ENCODE results near the gene PRODH2. TPM values are rescaled to one million over a fixed set of nuclear protein-coding genes. Genes with fewer than 3 reads are reported as not detected.

Gene PRODH2
- polyA plus RNA-seq, 1 of the 3 experiments (the other 2 are of a cell fraction): not detected

DNA sequence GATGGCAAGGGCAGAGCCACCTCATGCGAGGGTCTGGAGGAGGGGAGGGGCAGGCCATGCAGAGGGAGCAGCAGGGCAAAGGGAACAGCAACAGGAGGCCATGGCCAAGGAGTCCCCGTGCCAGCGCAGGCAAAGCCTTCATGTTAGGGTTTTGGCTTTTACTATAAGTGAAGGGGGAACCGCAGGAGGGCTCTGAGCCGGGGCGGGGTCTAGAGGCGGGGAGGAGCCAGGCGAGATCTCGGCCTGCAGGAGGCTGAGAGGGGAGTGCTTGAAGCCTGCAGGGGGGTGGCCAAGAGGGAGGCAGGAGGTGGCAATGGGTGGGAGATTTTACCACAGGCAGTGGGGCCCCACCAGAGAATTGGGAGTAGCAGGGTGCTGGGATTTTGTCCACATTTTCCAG lies 31.0 kb downstream of the PRODH2 start:
- no peaks in the 10 kb centered on the region for H3F3A ChIP-seq (replicated peaks; ENCODE audit: insufficient read depth)
- H3K27ac ChIP-seq (ENCODE audit: low read depth in 2 of 2, low read length in 1 of 2): no peak overlapping the region
- POLR2A ChIA-PET: no interaction called here
- CTCF ChIA-PET: no interaction called here
- H3K9me2 ChIP-seq: no peaks in the 10 kb centered on the region
- no peak overlapping the region for H2AFZ ChIP-seq (ENCODE audit: low read depth)
- H3K4me3 ChIP-seq (ENCODE audit: low read depth in 2 of 2, low read length in 1 of 2): no peak overlapping the region
- H3K4me2 ChIP-seq: no peak overlapping the region
- no peaks in the 10 kb centered on the region for H4K20me1 ChIP-seq (ENCODE audit: insufficient read depth)
- H3K9me3 ChIP-seq: no peaks in the 10 kb centered on the region
- peaks cover 0 to 8% of the 10 kb centered on the region in 2 experiments for H3K36me3 ChIP-seq (replicated peaks in 1 of 2; ENCODE audit: control insufficient read depth in 1 of 2, insufficient read depth in 2 of 2, low read length in 1 of 2)
- no peak overlapping the region for H3K9ac ChIP-seq
- TF ChIP-seq MXI1 (IDR thresholded peaks at IDR 0.05; ENCODE audit: low read depth, low read length) (no peak), EZH2phosphoT487 (IDR thresholded peaks at IDR 0.05; ENCODE audit: borderline replicate concordance, low read depth) (no peak), NRF1 (IDR thresholded peaks at IDR 0.05; ENCODE audit: low read depth, low read length) (no peak), ELF1 (IDR thresholded peaks at IDR 0.05) (no peak), MEF2A (IDR thresholded peaks at IDR 0.05; ENCODE audit: borderline replicate concordance, low read depth) (no peak), TEAD4 (IDR thresholded peaks at IDR 0.05; ENCODE audit: borderline replicate concordance, insufficient read depth) (no peak), MAX (IDR thresholded peaks at IDR 0.05; ENCODE audit: low read depth) (no peak), REST (IDR thresholded peaks at IDR 0.05; ENCODE audit: low read depth, low read length) (no peak), POLR2AphosphoS5 (IDR thresholded peaks at IDR 0.05; ENCODE audit: low read depth, low read length) (no peak), RFX5 (IDR thresholded peaks at IDR 0.05; ENCODE audit: low read length) (no peak), RXRA (IDR thresholded peaks at IDR 0.05; ENCODE audit: borderline replicate concordance, low read depth) (no peak), EP300 (IDR thresholded peaks at IDR 0.05; ENCODE audit: borderline replicate concordance in 1 of 2, low read depth in 1 of 2, low read length in 1 of 2) (no peak), NFIC (IDR thresholded peaks at IDR 0.05; ENCODE audit: borderline replicate concordance) (no peak)
- no peak for DNase-seq
- H3K4me1 ChIP-seq (ENCODE audit: control insufficient read depth in 1 of 2, insufficient read depth in 2 of 2, low read depth in 1 of 2, low read length in 1 of 2): peaks cover 0 to 2% of the 10 kb centered on the region in 2 experiments; a peak in 2 of 4 replicates
- 92% methylated on average over 9 of the region's 9 CpGs for WGBS (ENCODE audit: low lambda C conversion rate)
- H3K79me2 ChIP-seq (ENCODE audit: insufficient read depth): peaks cover 6% of the 10 kb centered on the region; the same call in 1 of the 2 replicates
- H3K27me3 ChIP-seq (ENCODE audit: insufficient read depth): no peaks in the 10 kb centered on the region

- no peak for TF ChIP-seq TAF1 (IDR thresholded peaks at IDR 0.05; ENCODE audit: borderline replicate concordance, low read depth, low read length)
- no peak for TF ChIP-seq CHD2 (IDR thresholded peaks at IDR 0.05; ENCODE audit: low read length, partially characterized antibody)
- TF ChIP-seq TEAD4 (IDR thresholded peaks at IDR 0.05; ENCODE audit: borderline replicate concordance, insufficient read depth): no peak
- TF ChIP-seq NRF1 (IDR thresholded peaks at IDR 0.05; ENCODE audit: low read depth, low read length): no peak
- no peak for TF ChIP-seq RXRA (IDR thresholded peaks at IDR 0.05; ENCODE audit: borderline replicate concordance, low read depth)
- no peak for TF ChIP-seq JUND (IDR thresholded peaks at IDR 0.05)
- TF ChIP-seq, protein P1, sequence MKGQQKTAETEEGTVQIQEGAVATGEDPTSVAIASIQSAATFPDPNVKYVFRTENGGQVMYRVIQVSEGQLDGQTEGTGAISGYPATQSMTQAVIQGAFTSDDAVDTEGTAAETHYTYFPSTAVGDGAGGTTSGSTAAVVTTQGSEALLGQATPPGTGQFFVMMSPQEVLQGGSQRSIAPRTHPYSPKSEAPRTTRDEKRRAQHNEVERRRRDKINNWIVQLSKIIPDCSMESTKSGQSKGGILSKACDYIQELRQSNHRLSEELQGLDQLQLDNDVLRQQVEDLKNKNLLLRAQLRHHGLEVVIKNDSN (IDR thresholded peaks at IDR 0.05; ENCODE audit: borderline replicate concordance, low read depth): no peak
- no peak for TF ChIP-seq RAD21 (IDR thresholded peaks at IDR 0.05; ENCODE audit: low read length)
- no peak for TF ChIP-seq MEF2A (IDR thresholded peaks at IDR 0.05; ENCODE audit: borderline replicate concordance, low read depth)
- no peak for TF ChIP-seq TCF12 (IDR thresholded peaks at IDR 0.05)
- no peak for TF ChIP-seq GABPA (IDR thresholded peaks at IDR 0.05; ENCODE audit: low read depth)
- no peak for TF ChIP-seq SMC3 (IDR thresholded peaks at IDR 0.05; ENCODE audit: low read depth, low read length)
- TF ChIP-seq FOXM1 (IDR thresholded peaks at IDR 0.05; ENCODE audit: low read depth): no peak
- TF ChIP-seq FOSL2 (IDR thresholded peaks at IDR 0.05; ENCODE audit: borderline replicate concordance, low read depth): no peak
- no peak for TF ChIP-seq EZH2phosphoT487 (IDR thresholded peaks at IDR 0.05; ENCODE audit: borderline replicate concordance, low read depth)
- ChIA-PET CTCF (no interaction called here), POLR2A (no interaction called here)
- Histone ChIP-seq H3K9ac (no peak overlapping the region), H3K9me3 (no peaks in the 10 kb centered on the region), H3K79me2 (ENCODE audit: insufficient read depth) (peaks cover 13% of the 10 kb centered on the region; the same call in 1 of the 2 replicates), H3K4me1 (ENCODE audit: control insufficient read depth in 1 of 2, insufficient read depth in 2 of 2, low read depth in 1 of 2, low read length in 1 of 2) (peaks cover 0 to 9% of the 10 kb centered on the region in 2 experiments; a peak in 2 of 4 replicates), H3K36me3 (replicated peaks in 1 of 2; ENCODE audit: control insufficient read depth in 1 of 2, insufficient read depth in 2 of 2, low read length in 1 of 2) (peaks cover 0 to 8% of the 10 kb centered on the region in 2 experiments), H2AFZ (ENCODE audit: low read depth) (no peak overlapping the region), H3K27me3 (ENCODE audit: insufficient read depth) (no peaks in the 10 kb centered on the region), H3K27ac (ENCODE audit: low read depth in 2 of 2, low read length in 1 of 2) (no peak overlapping the region), H3F3A (replicated peaks; ENCODE audit: insufficient read depth) (no peaks in the 10 kb centered on the region), H3K4me3 (ENCODE audit: low read depth in 2 of 2, low read length in 1 of 2) (no peak overlapping the region), H3K9me2 (no peaks in the 10 kb centered on the region), H4K20me1 (ENCODE audit: insufficient read depth) (no peaks in the 10 kb centered on the region), H3K4me2 (no peak overlapping the region)
- DNase-seq: no peak
- 96% methylated on average over 19 of the region's 20 CpGs for WGBS (ENCODE audit: low lambda C conversion rate)
Observed at GRCh38 chr19:35780717-35781116, 31.9 kb downstream of the PRODH2 start.

Measured in SK-N-SH (cell line).